HG02981 (cell line): ENCODE data around the gene PTCD2.

ENCODE experiments used
- ATAC-seq: cut with Tn5 transposase; IDR thresholded peaks from one replicate; pipeline ENCODE4 v1.9.1; 2021; ENCODE audit warnings: mild to moderate bottlenecking, moderate library complexity; ENCODE audit not compliant: unreplicated experiment

PTCD2 gene

DNA sequence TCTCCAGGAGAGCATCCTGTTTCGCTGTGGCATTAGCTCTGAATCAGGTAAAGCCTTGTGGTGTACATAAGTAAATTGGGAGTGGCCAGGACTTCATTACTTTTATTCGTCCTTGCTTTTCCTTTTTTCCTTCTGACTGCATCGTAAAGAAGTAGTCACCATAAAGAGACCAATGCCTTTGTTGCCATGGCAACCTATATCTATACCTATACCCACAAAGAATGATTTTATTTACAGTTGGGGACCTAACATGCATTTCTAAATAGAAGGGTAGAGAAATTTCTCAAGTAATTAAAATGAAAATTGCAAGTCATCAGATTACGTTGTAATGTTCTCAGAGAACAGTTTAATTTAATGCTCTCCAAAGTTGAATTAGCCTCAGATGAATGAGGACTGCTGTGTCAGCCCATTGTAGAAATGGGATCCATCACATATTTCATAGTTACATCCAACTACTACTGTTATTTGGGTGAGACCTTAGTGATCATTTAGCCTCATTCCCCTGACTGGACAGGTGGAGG lies 18.6 kb downstream of the PTCD2 start:
- ATAC-seq: no peak

DNA sequence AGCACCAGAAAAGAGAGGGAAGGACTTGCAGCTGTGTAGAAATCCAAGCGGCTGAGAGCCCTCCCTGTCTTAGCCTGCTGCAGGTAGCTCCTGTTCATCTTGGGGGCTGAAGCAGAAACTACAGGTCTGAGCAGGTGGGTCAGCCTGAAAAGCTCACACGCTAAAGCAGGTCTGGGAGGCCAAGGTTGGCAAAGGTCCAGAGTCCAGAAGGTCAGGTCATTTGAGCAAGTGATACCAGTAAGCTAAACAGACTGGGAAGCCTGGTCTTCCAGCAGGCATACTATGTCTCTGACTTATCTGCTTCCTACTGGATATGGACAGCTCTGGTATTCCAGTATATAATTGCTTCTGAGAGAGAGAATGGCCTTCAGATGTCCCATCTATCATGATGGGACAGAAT lies 26.2 kb downstream of the PTCD2 start:
- no peak for ATAC-seq

DNA sequence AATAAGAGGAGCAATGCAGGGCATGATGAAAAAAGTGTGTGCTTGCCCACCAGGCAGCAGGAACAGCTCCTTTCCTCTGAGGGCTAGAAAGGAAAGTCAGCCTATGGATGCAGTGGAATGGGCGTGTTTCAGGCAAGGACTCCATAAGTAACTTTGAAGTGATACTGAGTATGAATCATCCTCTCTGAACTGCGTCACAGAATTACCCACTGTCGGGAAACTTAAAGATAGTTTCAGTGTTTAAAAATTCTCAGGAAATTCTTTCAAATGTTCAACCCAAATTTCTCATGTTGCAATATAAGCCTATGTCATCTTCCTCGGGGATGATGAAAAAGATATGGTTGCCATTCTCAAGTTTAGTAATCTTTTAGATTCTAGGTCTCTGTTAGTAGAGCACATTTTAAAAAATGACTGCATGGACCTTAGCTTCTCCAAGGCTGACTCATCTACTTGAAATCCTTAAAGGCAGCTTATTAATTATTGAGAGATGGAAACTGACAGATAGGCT lies 27.7 kb downstream of the PTCD2 start:
- ATAC-seq: no peak

DNA sequence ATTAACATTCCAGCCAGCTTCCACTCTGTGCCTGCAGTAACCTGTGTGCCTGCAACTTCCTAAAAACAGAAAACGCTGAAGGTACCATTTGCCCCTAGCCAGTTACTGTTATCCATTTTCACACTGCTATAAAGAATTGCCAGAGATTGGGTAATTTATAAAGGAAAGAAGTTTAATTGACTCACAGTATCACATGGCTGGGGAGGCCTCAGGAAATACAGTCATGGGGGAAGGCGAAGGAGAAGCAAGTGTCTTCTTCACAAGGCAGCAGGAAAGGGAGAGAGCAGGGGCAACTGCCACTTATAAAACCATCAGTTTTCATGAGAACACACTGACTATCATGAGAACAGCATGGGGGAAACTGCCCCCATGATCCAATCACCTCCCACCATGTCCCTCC lies 31.2 kb downstream of the PTCD2 start:
- ATAC-seq: no peak

DNA sequence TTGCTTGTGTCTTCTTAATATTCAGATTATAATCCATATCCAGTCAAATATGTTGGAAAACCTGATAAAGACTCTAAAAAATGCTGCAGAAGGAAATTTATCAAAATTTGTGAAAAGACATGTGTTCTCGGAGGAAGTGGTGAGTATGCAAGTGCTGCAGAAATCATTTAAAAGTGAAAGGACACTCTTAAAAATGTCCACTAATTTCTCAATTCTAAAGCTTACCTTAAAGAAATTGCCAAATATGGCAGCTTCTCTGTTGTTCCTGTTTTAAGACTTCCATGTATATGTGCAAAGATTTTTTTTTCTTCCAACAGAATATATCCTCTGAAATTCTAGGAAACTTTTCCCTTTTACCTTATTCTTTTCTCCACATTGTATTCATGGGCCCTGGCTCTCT lies 32.4 kb downstream of the PTCD2 start:
- no peak for ATAC-seq

GRCh38 chr5:72353046-72353445 lies 32.9 kb downstream of the PTCD2 start:
- ATAC-seq: no peak

- no peak for ATAC-seq
Observed at GRCh38 chr5:72355706-72356299, 35.6 kb downstream of the PTCD2 start.

DNA sequence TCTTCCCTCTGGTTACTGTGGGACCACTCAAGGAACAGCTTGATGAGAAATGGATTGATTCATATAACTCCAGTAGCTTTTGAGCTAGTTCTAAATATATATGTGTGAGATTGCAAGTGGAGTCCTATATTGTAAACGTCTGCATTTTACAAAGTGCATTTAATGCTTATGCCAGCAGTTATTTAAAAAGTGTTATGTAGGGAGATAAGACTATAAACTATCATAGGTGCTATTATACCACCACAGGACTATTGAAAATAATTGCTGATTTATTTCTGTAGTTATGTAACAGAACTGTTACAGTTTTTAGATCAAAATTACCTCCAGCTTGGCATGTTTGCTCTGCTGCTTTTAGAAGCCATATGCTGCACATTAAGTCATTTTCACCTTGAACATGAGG lies 36.2 kb downstream of the PTCD2 start:
- ATAC-seq: no peak

- ATAC-seq: no peak
Observed at GRCh38 chr5:72358925-72359324, 38.8 kb downstream of the PTCD2 start.

DNA sequence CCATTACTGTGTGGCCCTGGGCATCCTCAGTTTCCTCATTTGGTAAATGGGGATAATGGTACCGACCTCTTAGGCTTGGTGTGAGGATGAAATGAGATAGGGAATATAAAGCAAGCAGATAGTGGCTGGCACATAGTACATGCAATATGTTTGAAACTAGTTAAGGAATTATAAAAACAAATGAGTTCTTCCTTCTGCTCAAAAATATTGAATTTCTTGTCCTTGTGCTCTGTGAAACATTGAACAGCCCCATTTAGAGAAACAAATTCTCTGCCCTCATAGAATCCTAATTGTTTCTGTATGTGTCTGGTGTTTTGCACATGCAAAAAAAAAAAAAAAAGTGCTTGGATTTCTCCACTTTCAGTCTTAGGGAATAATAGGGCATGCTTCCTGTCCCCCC lies 39.7 kb downstream of the PTCD2 start:
- no peak for ATAC-seq

DNA sequence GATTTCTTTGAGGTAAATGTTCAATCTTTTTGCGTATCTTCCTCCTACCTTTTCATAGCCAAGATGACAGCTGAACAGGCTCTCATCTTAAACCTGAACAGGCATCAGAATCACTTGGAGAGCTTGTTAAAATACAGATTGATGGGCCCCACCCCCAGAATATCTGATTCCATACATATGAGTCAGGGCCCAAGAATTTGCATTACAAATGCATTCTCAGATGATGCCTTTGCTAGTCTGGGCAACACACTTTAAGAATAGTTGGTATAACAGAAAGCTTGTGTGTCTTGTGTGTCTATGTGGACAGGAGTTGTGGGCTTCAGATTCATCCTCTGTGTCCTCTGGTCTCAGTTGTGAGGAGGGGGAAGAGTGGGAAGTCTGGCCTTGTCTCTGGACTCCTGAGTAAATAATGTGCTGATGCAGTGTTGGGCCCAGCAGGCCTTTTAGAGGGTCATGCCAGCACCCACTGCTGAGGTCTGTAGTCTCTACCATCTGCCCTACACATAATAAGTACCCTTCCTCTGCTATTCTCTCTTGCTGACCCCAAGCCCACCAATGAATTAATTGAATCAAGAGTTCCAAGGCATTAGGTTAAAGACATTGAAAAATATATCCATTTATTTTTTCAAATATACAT lies 43.1 kb downstream of the PTCD2 start:
- ATAC-seq: no peak

DNA sequence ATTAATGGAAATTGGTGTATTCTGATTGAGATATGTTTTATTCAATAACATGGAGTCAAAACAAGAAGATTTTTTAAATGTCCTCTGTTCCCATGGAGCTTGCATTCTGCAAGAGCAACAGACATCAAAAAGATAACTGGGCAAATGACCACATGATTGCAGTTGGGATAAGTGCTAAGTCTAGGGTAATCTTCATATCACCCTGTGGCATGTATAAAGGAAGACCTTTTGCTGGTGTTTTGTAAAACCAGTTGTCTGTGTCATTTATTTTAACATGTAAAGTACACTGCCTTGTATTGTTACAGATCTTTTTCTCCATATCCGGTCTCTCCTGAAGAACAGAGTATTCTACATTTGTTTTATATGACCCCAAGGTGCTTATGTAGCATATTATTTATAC lies 44.0 kb downstream of the PTCD2 start:
- ATAC-seq: no peak

GRCh38 chr5:72364951-72365350 lies 44.8 kb downstream of the PTCD2 start:
- no peak for ATAC-seq

DNA sequence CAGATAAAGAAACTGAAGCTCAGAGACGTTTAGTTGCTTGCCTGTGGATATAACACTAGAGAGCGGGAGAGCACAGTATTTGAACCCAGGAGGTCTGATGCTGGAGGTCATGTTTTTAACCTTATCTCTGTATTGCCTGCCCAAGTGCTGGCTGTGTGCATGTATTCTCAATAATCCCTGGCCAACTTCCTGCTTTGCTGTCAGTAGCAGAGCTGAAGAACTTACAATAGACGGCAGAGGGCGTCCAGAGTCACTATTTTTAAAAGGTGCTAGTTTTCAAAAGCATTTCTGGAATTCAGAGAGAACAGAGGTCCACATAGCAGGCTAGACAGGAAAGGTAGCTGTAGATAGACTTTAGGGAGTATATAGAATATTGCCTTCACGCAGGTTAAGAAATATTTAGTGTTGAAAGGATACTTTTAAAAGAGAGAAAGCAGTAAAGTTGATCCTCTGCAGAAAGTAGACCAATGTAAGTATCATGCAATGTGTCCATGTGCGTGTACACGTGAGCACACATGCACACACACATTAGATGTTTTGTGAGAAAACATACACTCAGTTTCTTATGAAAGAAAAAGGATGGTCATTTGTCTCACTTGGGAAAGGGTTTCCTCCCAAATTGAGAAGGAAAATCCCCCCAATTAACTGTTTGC lies 46.3 kb downstream of the PTCD2 start:
- peak; percentile 74 for ATAC-seq

DNA sequence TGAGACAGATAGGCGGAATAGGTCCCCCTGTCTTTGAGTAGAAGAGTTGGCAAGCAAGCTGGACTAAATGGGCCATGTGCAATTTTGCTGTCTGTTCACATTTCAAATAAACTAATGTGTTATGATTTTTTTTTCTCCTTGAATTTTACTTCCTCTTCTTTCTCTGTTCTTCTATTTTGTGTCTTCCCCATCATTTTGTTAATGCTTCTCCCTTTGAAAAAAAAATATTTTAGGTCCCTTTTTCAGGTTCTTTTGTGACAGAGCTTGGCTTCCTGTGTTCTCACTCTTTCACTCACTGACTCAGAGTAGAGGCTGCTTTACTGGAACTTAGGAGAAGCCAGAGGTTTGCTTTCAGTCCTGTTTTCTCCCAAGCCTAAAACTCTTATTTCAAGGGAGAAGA lies 48.1 kb downstream of the PTCD2 start:
- no peak for ATAC-seq

- ATAC-seq: no peak
Observed at GRCh38 chr5:72369301-72369700, 49.1 kb downstream of the PTCD2 start.

GRCh38 chr5:72369711-72370110 lies 49.5 kb downstream of the PTCD2 start:
- ATAC-seq: no peak

GRCh38 chr5:72372331-72372730 lies 52.2 kb downstream of the PTCD2 start:
- no peak for ATAC-seq

- no peak for ATAC-seq
Observed at GRCh38 chr5:72372923-72373322, 52.8 kb downstream of the PTCD2 start.

GRCh38 chr5:72374844-72375243 lies 54.7 kb downstream of the PTCD2 start:
- ATAC-seq: no peak

DNA sequence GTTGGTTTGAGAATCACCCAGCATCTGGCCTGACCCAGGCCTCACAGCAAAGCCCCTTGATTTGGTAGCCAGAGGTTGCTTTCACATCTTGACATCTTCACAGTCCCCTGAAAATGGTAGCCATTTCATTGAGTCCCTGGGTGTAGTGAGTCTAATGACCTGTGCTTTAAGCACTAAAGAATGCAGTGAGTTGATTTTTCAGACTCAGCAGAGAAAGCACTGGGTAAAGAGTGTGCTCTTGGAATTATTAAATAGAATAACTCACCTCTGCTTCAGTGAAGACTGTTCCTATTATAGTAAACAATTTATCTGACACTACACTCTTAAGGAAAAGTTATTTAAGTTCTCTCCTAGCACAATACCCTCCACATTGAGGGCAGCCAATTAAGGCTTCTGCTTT lies 56.2 kb downstream of the PTCD2 start:
- no peak for ATAC-seq
